ENCODE measurements around the gene PHLDA2.

PHLDA2 gene

DNA sequence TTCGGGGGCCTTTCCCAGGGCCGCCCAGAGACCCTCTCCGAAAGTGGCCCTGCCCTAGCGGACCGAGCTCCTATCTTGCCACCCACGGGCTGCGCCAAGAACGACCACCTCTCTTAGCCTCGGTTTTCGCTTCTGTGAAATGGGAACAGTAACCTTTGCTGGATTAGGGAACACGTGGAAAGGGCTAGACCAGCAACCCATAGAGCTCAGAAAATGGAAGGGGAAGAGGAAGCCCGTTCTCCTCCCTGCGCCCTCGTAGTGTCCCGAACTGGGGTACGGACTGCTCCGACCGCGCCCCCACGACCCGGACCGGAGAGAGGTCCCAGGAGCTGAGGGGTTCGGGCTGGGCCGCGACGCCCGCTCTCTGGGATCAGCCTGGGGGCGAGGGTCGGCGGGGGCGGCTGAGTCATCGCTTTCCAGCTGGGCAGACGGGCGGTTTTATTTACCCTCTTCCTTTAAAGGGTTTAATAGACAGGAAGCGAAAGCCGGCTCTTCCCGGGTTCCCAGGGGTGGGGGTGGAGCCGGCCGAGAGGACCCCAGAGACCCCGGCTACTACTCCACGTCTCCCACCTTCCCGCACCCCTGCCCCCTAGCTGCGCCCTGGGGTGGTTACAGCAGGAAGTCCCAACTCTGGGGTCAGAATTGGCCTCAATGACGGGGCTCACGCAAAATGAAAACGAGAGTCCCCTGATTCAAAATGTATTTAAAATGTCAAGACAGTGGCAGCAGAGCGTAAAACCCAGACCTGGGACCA, 907 bp upstream of the PHLDA2 start:
- peak; percentile 84 for DNase-seq (ENCODE audit: low spot score)
- in situ Hi-C loops (cut with MboI; ENCODE audit: low sequenced_read_pairs, unreplicated experiment) = no loop called here
- TF ChIP-seq, protein P1, sequence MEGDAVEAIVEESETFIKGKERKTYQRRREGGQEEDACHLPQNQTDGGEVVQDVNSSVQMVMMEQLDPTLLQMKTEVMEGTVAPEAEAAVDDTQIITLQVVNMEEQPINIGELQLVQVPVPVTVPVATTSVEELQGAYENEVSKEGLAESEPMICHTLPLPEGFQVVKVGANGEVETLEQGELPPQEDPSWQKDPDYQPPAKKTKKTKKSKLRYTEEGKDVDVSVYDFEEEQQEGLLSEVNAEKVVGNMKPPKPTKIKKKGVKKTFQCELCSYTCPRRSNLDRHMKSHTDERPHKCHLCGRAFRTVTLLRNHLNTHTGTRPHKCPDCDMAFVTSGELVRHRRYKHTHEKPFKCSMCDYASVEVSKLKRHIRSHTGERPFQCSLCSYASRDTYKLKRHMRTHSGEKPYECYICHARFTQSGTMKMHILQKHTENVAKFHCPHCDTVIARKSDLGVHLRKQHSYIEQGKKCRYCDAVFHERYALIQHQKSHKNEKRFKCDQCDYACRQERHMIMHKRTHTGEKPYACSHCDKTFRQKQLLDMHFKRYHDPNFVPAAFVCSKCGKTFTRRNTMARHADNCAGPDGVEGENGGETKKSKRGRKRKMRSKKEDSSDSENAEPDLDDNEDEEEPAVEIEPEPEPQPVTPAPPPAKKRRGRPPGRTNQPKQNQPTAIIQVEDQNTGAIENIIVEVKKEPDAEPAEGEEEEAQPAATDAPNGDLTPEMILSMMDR (IDR thresholded peaks at IDR 0.05; ENCODE audit: borderline replicate concordance, control extremely low read depth, extremely low read depth, insufficient read depth, missing control alignments) = peak; percentile 49

DNA sequence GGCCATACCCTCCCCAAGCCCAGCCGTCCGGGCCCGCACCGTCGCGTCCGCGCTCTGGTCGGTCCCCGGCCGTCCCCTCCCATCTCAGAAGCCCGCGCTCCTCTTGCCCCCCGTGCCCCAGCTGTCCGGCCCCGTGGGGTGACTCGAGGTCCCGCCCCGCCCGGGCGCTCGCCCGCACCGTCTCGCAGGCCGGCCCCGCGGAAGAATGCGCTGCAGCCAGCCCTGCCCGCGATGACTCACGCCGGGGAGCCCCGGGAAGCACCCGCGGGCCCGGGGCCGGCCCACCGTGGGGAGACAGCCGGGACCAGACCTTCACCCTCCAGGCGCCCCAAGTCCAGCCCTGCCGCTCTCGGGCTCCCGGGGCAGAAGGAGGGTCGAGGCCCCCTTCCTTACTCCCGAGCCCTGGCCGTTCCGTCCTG, 320 bp upstream of the PHLDA2 start:
- TF ChIP-seq, protein P1 (IDR thresholded peaks at IDR 0.05; ENCODE audit: borderline replicate concordance, control extremely low read depth, extremely low read depth, insufficient read depth, missing control alignments) = no peak
- DNase-seq (ENCODE audit: low spot score) = peak; percentile 80
- in situ Hi-C loops (cut with MboI; ENCODE audit: low sequenced_read_pairs, unreplicated experiment) = no loop called here

DNA sequence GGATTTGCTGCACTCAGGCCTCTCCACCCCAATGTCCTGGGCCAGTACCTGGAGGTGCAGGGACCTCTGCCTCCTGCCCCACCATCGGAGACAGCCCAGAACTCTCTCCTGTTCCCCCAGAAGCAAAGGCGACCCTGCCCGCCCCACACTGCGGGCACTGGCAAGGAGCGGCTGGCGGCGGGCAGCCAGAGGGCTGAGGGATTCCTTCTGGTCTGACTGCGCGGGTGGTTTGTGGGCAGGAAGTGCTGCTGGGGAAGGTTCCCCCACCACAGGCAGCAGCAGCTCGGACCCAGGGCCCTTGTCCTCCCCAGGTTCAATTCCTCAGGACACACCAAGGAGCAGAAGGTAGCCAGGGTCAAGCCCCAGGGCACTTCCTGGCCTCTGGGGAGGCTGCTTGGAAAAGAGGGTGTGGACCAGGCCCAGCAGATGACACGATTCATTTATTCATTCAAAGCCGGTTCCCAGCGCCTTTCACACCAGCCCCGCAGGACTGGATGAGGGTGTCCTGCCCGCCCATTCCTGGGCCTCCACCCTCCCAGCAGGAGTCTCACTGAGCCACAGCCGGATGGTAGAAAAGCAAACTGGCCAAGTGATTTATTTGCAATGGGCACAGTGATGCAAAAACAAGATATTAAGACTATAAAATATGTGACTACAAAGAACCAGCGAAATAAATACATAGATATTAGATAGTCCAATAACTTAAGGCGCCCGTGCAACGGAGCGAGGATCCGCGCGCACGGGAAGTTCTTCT, 1.2 kb downstream of the PHLDA2 start:
- TF ChIP-seq, protein P1 (IDR thresholded peaks at IDR 0.05; ENCODE audit: borderline replicate concordance, control extremely low read depth, extremely low read depth, insufficient read depth, missing control alignments) = no peak
- no peak for DNase-seq (ENCODE audit: low spot score)
- in situ Hi-C loops (cut with MboI; ENCODE audit: low sequenced_read_pairs, unreplicated experiment) = no loop called here

DNA sequence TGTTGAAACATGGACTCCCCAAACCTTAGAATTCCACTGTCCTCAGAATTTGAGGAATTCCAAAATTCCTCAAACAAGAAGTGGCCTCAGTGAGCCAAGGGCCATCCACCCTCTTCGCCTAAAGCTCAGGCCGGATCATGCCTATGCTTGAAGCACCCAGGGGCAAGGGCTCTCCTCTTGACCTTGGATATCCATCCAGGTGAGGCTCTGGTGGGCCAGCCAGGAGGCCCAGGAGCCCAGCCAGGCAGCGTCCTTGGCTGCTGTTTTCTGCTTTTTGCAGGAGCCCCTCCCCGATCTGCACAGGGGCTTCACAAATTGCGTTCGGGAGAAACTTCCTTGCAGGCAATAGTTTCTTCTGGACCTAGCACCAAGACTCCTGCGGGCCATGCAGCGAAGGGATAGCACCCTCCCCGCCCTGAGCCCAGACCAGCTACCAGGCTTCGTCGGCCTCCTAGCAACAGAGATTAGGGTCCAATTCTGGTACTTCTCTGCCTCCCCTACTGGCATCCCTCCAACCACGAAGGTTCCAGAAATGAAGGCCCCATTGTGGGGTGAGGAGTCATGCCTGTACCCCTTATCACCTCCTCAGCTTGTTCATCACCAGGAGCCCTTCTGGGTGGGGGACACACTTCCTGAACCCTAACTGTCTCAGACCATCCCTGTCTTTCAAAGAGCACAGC, 2.0 kb downstream of the PHLDA2 start:
- in situ Hi-C loops (cut with MboI; ENCODE audit: low sequenced_read_pairs, unreplicated experiment) = no loop called here
- DNase-seq (ENCODE audit: low spot score) = no peak
- TF ChIP-seq, protein P1 (IDR thresholded peaks at IDR 0.05; ENCODE audit: borderline replicate concordance, control extremely low read depth, extremely low read depth, insufficient read depth, missing control alignments) = no peak

DNA sequence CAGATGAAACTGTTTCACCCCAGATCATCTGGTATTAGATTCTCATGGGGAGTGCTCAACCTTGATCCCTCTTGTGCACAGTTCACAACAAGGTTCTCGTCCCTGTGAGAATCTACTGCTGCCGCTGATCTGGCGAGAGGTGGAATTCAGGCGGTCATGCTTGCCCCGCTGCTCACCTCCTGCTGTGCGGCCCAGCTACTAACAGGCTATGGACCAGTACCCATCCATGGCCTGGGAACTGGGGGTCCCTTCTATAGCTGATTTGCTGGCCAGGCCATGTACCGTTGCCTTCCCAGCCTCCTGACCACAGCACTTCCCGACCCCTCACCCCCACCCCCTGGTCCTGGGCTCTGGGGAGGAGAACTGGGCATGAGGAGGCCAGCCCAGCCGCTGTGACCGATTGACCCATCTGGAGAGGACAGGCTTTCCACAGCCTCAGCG, 2.6 kb downstream of the PHLDA2 start:
- TF ChIP-seq, protein P1 (IDR thresholded peaks at IDR 0.05; ENCODE audit: borderline replicate concordance, control extremely low read depth, extremely low read depth, insufficient read depth, missing control alignments) = no peak
- in situ Hi-C loops (cut with MboI; ENCODE audit: low sequenced_read_pairs, unreplicated experiment) = no loop called here
- no peak for DNase-seq (ENCODE audit: low spot score)

Measured in GM13976 (cell line).